HG03095 (cell line): ENCODE measurements around the gene POU6F2.
"Not testable (repeated sequence)": the region's sequence is repeated elsewhere in the genome, so short reads cannot be mapped to it uniquely, and the experiment has no call there.

ENCODE experiments used
- ATAC-seq: cut with Tn5 transposase; IDR thresholded peaks from one replicate; pipeline ENCODE4 v1.9.1; 2021; ENCODE audit warnings: moderate library complexity; ENCODE audit not compliant: unreplicated experiment

POU6F2 gene

GRCh38 chr7:39299695-39300094 lies 322.0 kb downstream of the POU6F2 start:
- ATAC-seq = no peak

- no peak for ATAC-seq
Observed at GRCh38 chr7:39300276-39300675, 322.6 kb downstream of the POU6F2 start.

- ATAC-seq = no peak
Observed at GRCh38 chr7:39301543-39301942, 323.8 kb downstream of the POU6F2 start.

- no peak for ATAC-seq
Observed at GRCh38 chr7:39304178-39304577, 326.5 kb downstream of the POU6F2 start.

GRCh38 chr7:39304668-39305405 lies 327.1 kb downstream of the POU6F2 start:
- ATAC-seq = no peak

- ATAC-seq = no peak
Observed at GRCh38 chr7:39306016-39306570, 328.4 kb downstream of the POU6F2 start.

GRCh38 chr7:39310699-39311098 lies 333.0 kb downstream of the POU6F2 start:
- no peak for ATAC-seq

GRCh38 chr7:39312254-39312989 lies 334.7 kb downstream of the POU6F2 start:
- no peak for ATAC-seq

- ATAC-seq = no peak
Observed at GRCh38 chr7:39313376-39313775, 335.7 kb downstream of the POU6F2 start.

- ATAC-seq = no peak
Observed at GRCh38 chr7:39313974-39314373, 336.3 kb downstream of the POU6F2 start.

GRCh38 chr7:39317107-39317506 lies 339.4 kb downstream of the POU6F2 start:
- no peak for ATAC-seq

- no peak for ATAC-seq
Observed at GRCh38 chr7:39317896-39318295, 340.2 kb downstream of the POU6F2 start.

- ATAC-seq = no peak
Observed at GRCh38 chr7:39321245-39321644, 343.5 kb downstream of the POU6F2 start.

- no peak for ATAC-seq
Observed at GRCh38 chr7:39321909-39322498, 344.3 kb downstream of the POU6F2 start.

GRCh38 chr7:39324139-39324760 lies 346.5 kb downstream of the POU6F2 start:
- ATAC-seq = no peak

- not testable (repeated sequence) for ATAC-seq
Observed at GRCh38 chr7:39331607-39332006, 353.9 kb downstream of the POU6F2 start.

GRCh38 chr7:39332142-39332541 lies 354.4 kb downstream of the POU6F2 start:
- no peak for ATAC-seq

- no peak for ATAC-seq
Observed at GRCh38 chr7:39333701-39334100, 356.0 kb downstream of the POU6F2 start.

GRCh38 chr7:39336442-39336841 lies 358.7 kb downstream of the POU6F2 start:
- no peak for ATAC-seq

GRCh38 chr7:39338716-39339115 lies 361.0 kb downstream of the POU6F2 start:
- no peak for ATAC-seq

GRCh38 chr7:39339591-39339990 lies 361.9 kb downstream of the POU6F2 start:
- ATAC-seq = no peak
